AG09309 (cell line): ENCODE data around the gene CNPY2.
"Not testable (repeated sequence)": the region's sequence is repeated elsewhere in the genome, so short reads cannot be mapped to it uniquely, and the experiment has no call there.

Experiments used
- DNase-seq: peaks from one replicate; pipeline ENCODE4 v3.0.0-alpha.2; 2010; ENCODE audit warnings: low read depth
- H3K4me3 ChIP-seq: 2 replicates; pipeline ENCODE4 v1.5.1; 2011; ENCODE audit warnings: mild to moderate bottlenecking, low read depth, low read length, moderate library complexity; ENCODE audit not compliant: control insufficient read depth
- TF ChIP-seq, protein P1 (sequence below): IDR thresholded peaks from 2 replicates; pipeline ENCODE4 v1.5.1; 2011; ENCODE audit warnings: mild to moderate bottlenecking, low read depth, low read length, inconsistent platforms; ENCODE audit not compliant: insufficient read depth, control insufficient read depth; ENCODE audit errors: missing control alignments

The CNPY2 gene

GRCh38 chr12:56282030-56282429, 33.8 kb downstream of the CNPY2 start:
- DNase-seq = no peak
- no peak overlapping the region for H3K4me3 ChIP-seq
- TF ChIP-seq, protein P1, sequence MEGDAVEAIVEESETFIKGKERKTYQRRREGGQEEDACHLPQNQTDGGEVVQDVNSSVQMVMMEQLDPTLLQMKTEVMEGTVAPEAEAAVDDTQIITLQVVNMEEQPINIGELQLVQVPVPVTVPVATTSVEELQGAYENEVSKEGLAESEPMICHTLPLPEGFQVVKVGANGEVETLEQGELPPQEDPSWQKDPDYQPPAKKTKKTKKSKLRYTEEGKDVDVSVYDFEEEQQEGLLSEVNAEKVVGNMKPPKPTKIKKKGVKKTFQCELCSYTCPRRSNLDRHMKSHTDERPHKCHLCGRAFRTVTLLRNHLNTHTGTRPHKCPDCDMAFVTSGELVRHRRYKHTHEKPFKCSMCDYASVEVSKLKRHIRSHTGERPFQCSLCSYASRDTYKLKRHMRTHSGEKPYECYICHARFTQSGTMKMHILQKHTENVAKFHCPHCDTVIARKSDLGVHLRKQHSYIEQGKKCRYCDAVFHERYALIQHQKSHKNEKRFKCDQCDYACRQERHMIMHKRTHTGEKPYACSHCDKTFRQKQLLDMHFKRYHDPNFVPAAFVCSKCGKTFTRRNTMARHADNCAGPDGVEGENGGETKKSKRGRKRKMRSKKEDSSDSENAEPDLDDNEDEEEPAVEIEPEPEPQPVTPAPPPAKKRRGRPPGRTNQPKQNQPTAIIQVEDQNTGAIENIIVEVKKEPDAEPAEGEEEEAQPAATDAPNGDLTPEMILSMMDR = no peak

GRCh38 chr12:56280849-56281248, 34.9 kb downstream of the CNPY2 start:
- no peak for DNase-seq
- H3K4me3 ChIP-seq = no peak overlapping the region
- TF ChIP-seq, protein P1 = no peak

DNA sequence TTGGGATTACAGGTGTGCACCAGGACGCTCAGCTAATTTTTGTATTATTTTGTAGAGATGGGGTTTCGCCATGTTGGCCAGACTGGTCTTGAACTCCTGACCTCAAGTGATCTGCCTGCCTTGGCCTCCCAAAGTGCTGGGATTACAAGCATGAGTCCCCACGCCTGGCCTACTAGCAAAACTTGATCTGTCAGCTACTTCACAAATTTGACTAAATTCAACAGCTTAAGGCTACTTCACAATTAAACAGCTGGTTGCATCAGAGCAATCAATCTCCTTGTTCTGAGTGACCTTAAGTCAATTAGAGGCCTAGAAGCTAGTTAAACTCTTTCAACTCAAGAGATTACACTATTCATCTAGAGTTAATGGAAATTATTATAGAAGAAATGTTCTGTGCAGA, 36.9 kb downstream of the CNPY2 start:
- TF ChIP-seq, protein P1 = no peak
- DNase-seq = no peak
- H3K4me3 ChIP-seq = no peak overlapping the region

DNA sequence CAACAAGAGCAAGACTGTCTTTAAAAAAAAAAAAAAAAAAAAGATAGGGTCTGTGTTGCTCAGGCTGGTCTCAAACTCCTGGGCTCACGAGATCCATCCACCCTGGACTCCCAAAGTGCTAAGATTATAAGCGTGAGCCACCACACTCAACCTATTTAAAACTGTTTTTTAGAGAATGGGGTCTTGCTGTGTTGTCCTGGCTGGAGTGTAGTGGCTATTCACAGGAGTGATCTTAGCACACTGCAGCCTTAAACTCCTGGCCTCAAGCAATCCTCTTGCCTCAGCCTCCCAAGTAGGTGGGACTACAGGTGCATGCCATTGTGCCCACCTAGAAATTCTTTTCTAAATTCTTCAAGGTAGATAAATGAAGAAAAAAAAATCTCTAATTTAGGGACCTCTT, 41.5 kb downstream of the CNPY2 start:
- TF ChIP-seq, protein P1 = no peak
- no peak overlapping the region for H3K4me3 ChIP-seq
- DNase-seq = no peak

GRCh38 chr12:56272468-56272867, 43.3 kb downstream of the CNPY2 start:
- DNase-seq, H3K4me3 ChIP-seq: not testable (repeated sequence)

GRCh38 chr12:56271031-56271430, 44.8 kb downstream of the CNPY2 start:
- TF ChIP-seq, protein P1 = peak; percentile 58
- H3K4me3 ChIP-seq = no peak overlapping the region
- no peak for DNase-seq

- DNase-seq = no peak
- TF ChIP-seq, protein P1 = no peak
- H3K4me3 ChIP-seq = peak overlapping the region; percentile 74
These were observed 48.2 kb downstream of the CNPY2 start for GRCh38 chr12:56267443-56268071.
